ENCODE measurements around the gene UST. TPM values are rescaled to one million over a fixed set of nuclear protein-coding genes. Genes with fewer than 3 reads are reported as not detected.

UST gene
- total RNA-seq, 1 experiment from 2014 or later: 10.0 TPM

DNA sequence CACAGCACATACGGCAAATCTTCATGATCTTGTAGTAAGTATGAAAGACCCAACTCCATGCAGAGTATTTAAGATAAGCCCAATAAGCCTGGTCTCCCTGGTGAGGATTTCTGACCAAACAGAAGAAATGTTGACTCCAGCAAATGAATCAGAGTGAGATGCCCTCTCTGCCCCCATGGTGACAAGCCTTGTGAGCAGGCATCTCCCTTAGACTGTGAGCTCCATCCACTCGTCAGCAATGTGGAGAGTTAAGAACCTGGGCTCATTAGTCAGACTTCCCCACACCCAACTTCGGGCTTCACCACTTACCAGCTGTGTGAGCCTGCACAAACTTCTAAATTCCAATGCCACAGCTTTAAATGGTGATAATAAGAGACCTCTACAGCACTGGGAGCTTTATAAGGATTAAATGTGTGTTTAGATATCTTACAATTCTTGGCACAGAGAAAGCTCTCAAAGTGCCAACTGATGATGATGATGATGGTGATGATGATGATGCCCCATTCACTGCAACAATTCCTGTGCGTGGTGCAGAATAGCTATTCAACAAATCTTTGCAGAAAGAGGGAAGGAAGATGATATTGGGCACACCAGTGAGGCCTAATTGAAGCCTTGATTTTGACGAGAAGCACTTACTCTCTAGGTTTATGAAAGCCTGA lies 317.3 kb downstream of the UST start:
- intact Hi-C loops (cut with micrococcal nuclease): no loop called here
- POLR2A ChIA-PET: interaction anchor here (1.4 to 8.2 kb wide), 2 partner anchors 11 to 32 kb away, joined by 4 to 78 read pairs; no protein-coding TSS in a partner anchor
- no peak for DNase-seq (ENCODE audit: unreplicated experiment)
- H3K27me3 Mint-ChIP-seq (ENCODE audit: insufficient read depth, unreplicated experiment): no peaks in the 10 kb centered on the region
- H3K4me1 Mint-ChIP-seq (ENCODE audit: insufficient read depth, unreplicated experiment): peaks cover 10% of the 10 kb centered on the region
- no peak overlapping the region for H3K4me3 Mint-ChIP-seq (ENCODE audit: unreplicated experiment)
- CTCF ChIA-PET: interaction anchor here (0.6 to 1.2 kb wide), 3 partner anchors 26 to 368 kb away, joined by 3 to 5 read pairs (median 3); no protein-coding TSS in a partner anchor
- no peak overlapping the region for H3K27ac Mint-ChIP-seq (ENCODE audit: low read depth, unreplicated experiment)
- H3K9me3 Mint-ChIP-seq (ENCODE audit: unreplicated experiment): no peaks in the 10 kb centered on the region
- BruUV-seq (replicated peaks): no TSS peak
- H3K36me3 Mint-ChIP-seq (ENCODE audit: insufficient read depth, unreplicated experiment): no peaks in the 10 kb centered on the region
- TF ChIP-seq, protein P1, sequence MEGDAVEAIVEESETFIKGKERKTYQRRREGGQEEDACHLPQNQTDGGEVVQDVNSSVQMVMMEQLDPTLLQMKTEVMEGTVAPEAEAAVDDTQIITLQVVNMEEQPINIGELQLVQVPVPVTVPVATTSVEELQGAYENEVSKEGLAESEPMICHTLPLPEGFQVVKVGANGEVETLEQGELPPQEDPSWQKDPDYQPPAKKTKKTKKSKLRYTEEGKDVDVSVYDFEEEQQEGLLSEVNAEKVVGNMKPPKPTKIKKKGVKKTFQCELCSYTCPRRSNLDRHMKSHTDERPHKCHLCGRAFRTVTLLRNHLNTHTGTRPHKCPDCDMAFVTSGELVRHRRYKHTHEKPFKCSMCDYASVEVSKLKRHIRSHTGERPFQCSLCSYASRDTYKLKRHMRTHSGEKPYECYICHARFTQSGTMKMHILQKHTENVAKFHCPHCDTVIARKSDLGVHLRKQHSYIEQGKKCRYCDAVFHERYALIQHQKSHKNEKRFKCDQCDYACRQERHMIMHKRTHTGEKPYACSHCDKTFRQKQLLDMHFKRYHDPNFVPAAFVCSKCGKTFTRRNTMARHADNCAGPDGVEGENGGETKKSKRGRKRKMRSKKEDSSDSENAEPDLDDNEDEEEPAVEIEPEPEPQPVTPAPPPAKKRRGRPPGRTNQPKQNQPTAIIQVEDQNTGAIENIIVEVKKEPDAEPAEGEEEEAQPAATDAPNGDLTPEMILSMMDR (IDR thresholded peaks at IDR 0.05; ENCODE audit: unreplicated experiment): no peak

DNA sequence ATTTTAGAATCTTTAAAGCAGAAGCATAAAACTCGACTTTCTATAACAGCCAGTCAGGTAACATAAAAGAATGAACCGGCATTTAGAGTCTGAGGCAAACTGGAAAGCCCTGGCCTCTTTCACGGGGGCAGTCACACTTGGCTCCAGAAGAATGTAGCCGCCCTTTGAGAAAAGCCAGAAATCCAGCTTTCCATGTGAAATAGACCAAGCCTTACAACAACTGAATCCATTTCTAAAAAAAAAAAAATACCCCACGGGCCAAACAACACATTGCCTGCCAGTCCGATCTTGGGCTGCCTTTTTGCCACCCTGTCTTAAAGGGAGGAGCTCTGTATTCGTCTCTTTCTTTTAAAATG lies 317.8 kb downstream of the UST start:
- BruUV-seq (replicated peaks): no TSS peak
- no peak overlapping the region for H3K4me3 Mint-ChIP-seq (ENCODE audit: unreplicated experiment)
- POLR2A ChIA-PET: interaction anchor here (1.4 to 8.2 kb wide), 2 partner anchors 11 to 32 kb away, joined by 4 to 78 read pairs; no protein-coding TSS in a partner anchor

DNA sequence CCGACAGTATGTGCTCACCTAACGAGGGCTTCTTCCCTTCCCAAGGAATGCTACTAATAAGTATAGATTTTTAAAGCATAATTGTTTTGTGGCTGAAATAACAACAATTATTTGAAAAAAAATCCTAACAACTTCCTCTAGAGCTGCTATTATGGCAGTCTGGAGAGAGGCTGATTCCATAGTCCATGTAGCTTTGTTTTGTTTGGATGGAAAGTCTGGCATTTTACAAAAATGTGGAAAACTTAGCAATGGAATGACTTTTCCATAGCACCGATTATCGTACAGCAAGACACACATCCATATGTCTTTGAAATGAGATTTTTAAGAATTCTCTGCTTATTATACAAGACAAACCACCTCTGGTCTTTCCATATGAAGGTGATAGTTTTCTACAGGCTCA lies 318.3 kb downstream of the UST start:
- no peak for DNase-seq (ENCODE audit: unreplicated experiment)
- peaks cover 10% of the 10 kb centered on the region for H3K4me1 Mint-ChIP-seq (ENCODE audit: insufficient read depth, unreplicated experiment)
- no peaks in the 10 kb centered on the region for H3K27me3 Mint-ChIP-seq (ENCODE audit: insufficient read depth, unreplicated experiment)
- H3K9me3 Mint-ChIP-seq (ENCODE audit: unreplicated experiment): no peaks in the 10 kb centered on the region
- ChIA-PET POLR2A (interaction anchor here (0.7 to 8.2 kb wide), 3 partner anchors 10 to 33 kb away, joined by 3 to 78 read pairs (median 4); no protein-coding TSS in a partner anchor), CTCF (interaction anchor here (0.9 to 1.5 kb wide), 4 partner anchors 11 to 367 kb away, joined by 3 to 7 read pairs (median 4); no protein-coding TSS in a partner anchor)
- no TSS peak for BruUV-seq (replicated peaks)
- peaks cover 5% of the 10 kb centered on the region for H3K36me3 Mint-ChIP-seq (ENCODE audit: insufficient read depth, unreplicated experiment)
- H3K4me3 Mint-ChIP-seq (ENCODE audit: unreplicated experiment): no peak overlapping the region
- intact Hi-C loops (cut with micrococcal nuclease): no loop called here
- no peak overlapping the region for H3K27ac Mint-ChIP-seq (ENCODE audit: low read depth, unreplicated experiment)
- TF ChIP-seq, protein P1 (IDR thresholded peaks at IDR 0.05; ENCODE audit: unreplicated experiment): no peak

More for the DNA sequence above, 317.8 kb downstream of the UST start:
- CTCF ChIA-PET: interaction anchor here (0.6 to 1.3 kb wide), 4 partner anchors 12 to 367 kb away, joined by 3 to 5 read pairs (median 4); no protein-coding TSS in a partner anchor
- TF ChIP-seq, protein P1 (IDR thresholded peaks at IDR 0.05; ENCODE audit: unreplicated experiment): no peak
- no peak overlapping the region for H3K27ac Mint-ChIP-seq (ENCODE audit: low read depth, unreplicated experiment)
- DNase-seq (ENCODE audit: unreplicated experiment): no peak
- H3K27me3 Mint-ChIP-seq (ENCODE audit: insufficient read depth, unreplicated experiment): no peaks in the 10 kb centered on the region
- intact Hi-C loops (cut with micrococcal nuclease): no loop called here
- peaks cover 4% of the 10 kb centered on the region for H3K36me3 Mint-ChIP-seq (ENCODE audit: insufficient read depth, unreplicated experiment)
- no peaks in the 10 kb centered on the region for H3K9me3 Mint-ChIP-seq (ENCODE audit: unreplicated experiment)
- H3K4me1 Mint-ChIP-seq (ENCODE audit: insufficient read depth, unreplicated experiment): peaks cover 10% of the 10 kb centered on the region

DNA sequence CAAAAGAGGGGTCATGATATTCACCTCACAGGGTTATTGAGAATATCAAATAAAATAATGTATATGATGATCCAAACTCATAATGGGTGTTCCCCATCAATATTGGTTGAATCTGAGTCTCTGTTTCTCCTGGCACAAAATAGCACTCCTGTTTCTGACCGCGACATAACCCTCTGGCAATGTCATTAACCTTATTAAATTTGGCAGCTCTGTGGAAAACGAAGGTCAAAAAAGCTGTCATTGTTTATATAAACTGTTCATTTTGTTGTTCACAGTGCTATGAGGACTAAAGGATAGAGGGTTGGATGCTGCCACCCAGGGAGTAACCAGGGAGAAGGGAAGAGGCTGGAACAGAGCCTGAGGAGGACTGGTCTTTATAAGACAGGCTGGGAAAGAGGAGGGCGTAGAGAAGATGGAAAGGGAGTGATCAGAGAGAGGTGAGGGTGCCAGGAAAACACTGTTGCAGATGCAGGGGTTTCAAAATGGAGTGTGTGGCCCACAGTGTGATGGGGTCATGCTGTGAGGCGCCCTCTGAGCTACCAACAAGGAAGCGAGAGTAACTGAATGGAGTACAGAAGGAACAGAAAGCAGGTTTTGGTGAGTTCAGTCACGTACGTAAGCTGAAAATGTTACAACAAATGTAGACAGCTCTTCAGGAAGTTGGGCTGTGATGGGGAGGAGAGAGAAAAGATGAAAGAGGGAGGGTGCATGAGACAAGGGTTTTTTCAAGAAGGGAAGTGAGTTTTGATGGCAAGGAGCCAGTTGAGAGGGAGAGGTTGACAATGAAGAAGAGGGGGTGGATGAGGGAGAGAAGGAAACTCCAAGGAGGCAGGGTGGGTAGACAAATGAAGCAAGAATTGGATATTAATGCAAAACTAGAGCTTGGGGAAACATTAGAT lies 319.1 kb downstream of the UST start:
- TF ChIP-seq, protein P1 (IDR thresholded peaks at IDR 0.05; ENCODE audit: unreplicated experiment): no peak
- Mint-ChIP-seq H3K27ac (ENCODE audit: low read depth, unreplicated experiment) (no peak overlapping the region), H3K4me1 (ENCODE audit: insufficient read depth, unreplicated experiment) (peaks cover 6% of the 10 kb centered on the region), H3K36me3 (ENCODE audit: insufficient read depth, unreplicated experiment) (peaks cover 5% of the 10 kb centered on the region), H3K27me3 (ENCODE audit: insufficient read depth, unreplicated experiment) (no peaks in the 10 kb centered on the region), H3K9me3 (ENCODE audit: unreplicated experiment) (no peaks in the 10 kb centered on the region), H3K4me3 (ENCODE audit: unreplicated experiment) (no peak overlapping the region)
- no peak for DNase-seq (ENCODE audit: unreplicated experiment)
- intact Hi-C loops (cut with micrococcal nuclease): no loop called here
- CTCF ChIA-PET: interaction anchor here (0.9 to 1.5 kb wide), 8 partner anchors 10 to 366 kb away, joined by 3 to 7 read pairs (median 4); no protein-coding TSS in a partner anchor
- no TSS peak for BruUV-seq (replicated peaks)
- POLR2A ChIA-PET: interaction anchor here (0.7 to 8.2 kb wide), 2 partner anchors 9 to 28 kb away, joined by 3 to 78 read pairs; no protein-coding TSS in a partner anchor

All from MCF 10A (cell line).